OCI-LY7 (cell line): ENCODE results near the gene ERI3. TPM values are rescaled to one million over a fixed set of nuclear protein-coding genes. Genes with fewer than 3 reads are reported as not detected.

ENCODE experiments used
- BruUV-seq: library from RNA; stranded (reverse); fragments of 400-500 nt; replicated peaks from 2 replicates; lab custom pipeline; 2021; lab: Mats Ljungman, UMichigan
- CTCF ChIA-PET: fragments of 300-600 bp; sonication (Branson Sonifier 250); formaldehyde crosslinking; loops from one replicate; lab custom pipeline; 2022; ENCODE audit warnings: antibody characterized with exemption; ENCODE audit not compliant: unreplicated experiment; lab: Charles Lee
- POLR2A ChIA-PET: fragments of 300-600 bp; sonication (Branson Sonifier 250); formaldehyde crosslinking; loops from one replicate; lab custom pipeline; 2022; ENCODE audit warnings: antibody characterized with exemption; lab: Charles Lee
- DNase-seq: peaks from one replicate; pipeline ENCODE4 v3.0.0-alpha.2; 2015; ENCODE audit warnings: low spot score
- H2AFZ ChIP-seq: fragments of 200-600 bp; sonication (generic), shearing (Covaris generic); 2 replicates; pipeline ENCODE4 v1.6.1; 2014; ENCODE audit warnings: mild to moderate bottlenecking, antibody characterized with exemption, low read length, moderate library complexity
- H3K27ac ChIP-seq: fragments of 200-600 bp; sonication (generic); 2 replicates; pipeline ENCODE4 v1.5.1; 2014; ENCODE audit warnings: mixed run types, low read depth, mild to moderate bottlenecking, moderate library complexity, low read length, inconsistent platforms; ENCODE audit not compliant: poor library complexity, severe bottlenecking
- H3K36me3 ChIP-seq: fragments of 200-600 bp; sonication (generic); 2 replicates; pipeline ENCODE4 v1.6.1; 2014; ENCODE audit warnings: mild to moderate bottlenecking, antibody characterized with exemption, low read length, moderate library complexity, mixed read lengths; ENCODE audit not compliant: insufficient read depth
- H3K4me1 ChIP-seq: fragments of 200-600 bp; sonication (generic); 2 replicates; pipeline ENCODE4 v1.5.1; 2014; ENCODE audit warnings: mild to moderate bottlenecking, low read length; ENCODE audit not compliant: insufficient read depth, poor library complexity, severe bottlenecking
- H3K4me2 ChIP-seq: fragments of 200-600 bp; sonication (generic); 2 replicates; pipeline ENCODE4 v1.6.1; 2014; ENCODE audit warnings: mild to moderate bottlenecking, low read length
- H3K4me3 ChIP-seq: fragments of 200-600 bp; sonication (generic); 2 replicates; pipeline ENCODE4 v1.5.1; 2014; ENCODE audit warnings: mild to moderate bottlenecking, low read depth, low read length; ENCODE audit not compliant: poor library complexity, severe bottlenecking
- H3K79me2 ChIP-seq: fragments of 200-600 bp; sonication (generic); 2 replicates; pipeline ENCODE4 v1.6.1; 2016; ENCODE audit warnings: low read depth, mild to moderate bottlenecking, low read length, moderate library complexity, mixed read lengths; ENCODE audit not compliant: insufficient read depth
- H3K9me2 ChIP-seq: fragments of 200-600 bp; sonication (generic); 2 replicates; pipeline ENCODE4 v1.6.1; 2016; ENCODE audit warnings: mild to moderate bottlenecking, low read length, mixed read lengths; ENCODE audit not compliant: insufficient read depth
- H3K9me3 ChIP-seq: fragments of 200-600 bp; sonication (generic); 2 replicates; pipeline ENCODE4 v1.6.1; 2014; ENCODE audit warnings: mild to moderate bottlenecking, mixed run types, low read length, mixed read lengths
- H4K20me1 ChIP-seq: fragments of 200-600 bp; sonication (generic); 2 replicates; pipeline ENCODE4 v1.6.1; 2014; ENCODE audit warnings: mild to moderate bottlenecking, antibody characterized with exemption, low read length, moderate library complexity, mixed read lengths; ENCODE audit not compliant: insufficient read depth
- CTCF ChIP-seq: fragments of 200-600 bp; sonication (generic); conservative IDR thresholded peaks from 2 replicates; pipeline ENCODE4 v1.5.1; 2014; ENCODE audit warnings: mild to moderate bottlenecking, antibody characterized with exemption, low read length, moderate library complexity, mixed read lengths
- EZH2phosphoT487 ChIP-seq: fragments of 200-600 bp; sonication (generic); IDR thresholded peaks from 2 replicates; pipeline ENCODE4 v1.6.1; 2018; ENCODE audit warnings: low read depth, borderline replicate concordance, mild to moderate bottlenecking, mixed run types, antibody characterized with exemption, low read length, moderate library complexity, mixed read lengths
- intact Hi-C: fragments of 100-400 bp; cut with micrococcal nuclease; formaldehyde crosslinking; loops from one replicate; pipeline ENCODE4 v1.10.0; 2022; ENCODE audit not compliant: unreplicated experiment
- total RNA-seq, 2 experiments: library from RNA; depleted of rRNA in 1 of 2; stranded (reverse); fragments of >200 nt in 1 of 2; shearing (Covaris generic) in 1 of 2; gene quantifications; 2 replicates each; pipeline ENCODE4 v1.2.3, GENCODE V29; 2014 to 2022

The ERI3 gene
- total RNA-seq, 2 experiments from 2014 or later: 46.5 to 47.4 TPM

- Histone ChIP-seq H3K9me2 (no peaks in the 10 kb centered on the region), H3K4me1 (peaks cover 14% of the 10 kb centered on the region), H4K20me1 (no peaks in the 10 kb centered on the region), H2AFZ (peak overlapping the region; percentile 74; the same call in 1 of the 2 replicates), H3K36me3 (no peaks in the 10 kb centered on the region), H3K27ac (no peak overlapping the region), H3K4me3 (peak overlapping the region; percentile 83), H3K9me3 (no peaks in the 10 kb centered on the region), H3K4me2 (peak overlapping the region; percentile 93), H3K79me2 (peaks cover 14% of the 10 kb centered on the region; the same call in 1 of the 2 replicates)
- intact Hi-C loops: no loop called here
- ChIA-PET POLR2A (no interaction called here), CTCF (no interaction called here)
- BruUV-seq: TSS peak; percentile 66
- DNase-seq: no peak
- TF ChIP-seq CTCF (no peak), EZH2phosphoT487 (no peak)
Observed at GRCh38 chr1:44354268-44354839, 703 bp downstream of the ERI3 start.

GRCh38 chr1:44353604-44354003 is 1.5 kb downstream of the ERI3 start:
- ChIA-PET POLR2A (no interaction called here), CTCF (no interaction called here)
- Histone ChIP-seq H3K9me2 (no peaks in the 10 kb centered on the region), H3K36me3 (no peaks in the 10 kb centered on the region), H2AFZ (no peak overlapping the region), H3K79me2 (peaks cover 14% of the 10 kb centered on the region; the same call in 1 of the 2 replicates), H3K9me3 (no peaks in the 10 kb centered on the region), H4K20me1 (no peaks in the 10 kb centered on the region), H3K4me2 (peak overlapping the region; percentile 93), H3K4me3 (no peak overlapping the region), H3K27ac (no peak overlapping the region), H3K4me1 (peaks cover 14% of the 10 kb centered on the region)
- intact Hi-C loops: no loop called here
- TF ChIP-seq CTCF: no peak
- TF ChIP-seq EZH2phosphoT487: no peak
- no TSS peak for BruUV-seq
- no peak for DNase-seq

- H3K9me2 ChIP-seq: no peaks in the 10 kb centered on the region
- BruUV-seq: no TSS peak
- H3K9me3 ChIP-seq: no peaks in the 10 kb centered on the region
- no peak overlapping the region for H3K27ac ChIP-seq
- no peak for TF ChIP-seq EZH2phosphoT487
- TF ChIP-seq CTCF: no peak
- DNase-seq: no peak
- no peaks in the 10 kb centered on the region for H4K20me1 ChIP-seq
- no peaks in the 10 kb centered on the region for H3K36me3 ChIP-seq
- H2AFZ ChIP-seq: no peak overlapping the region
- intact Hi-C loops: no loop called here
- POLR2A ChIA-PET: interaction anchor here (0.7 to 0.9 kb wide), 2 partner anchors 32 to 326 kb away, joined by 3 to 6 read pairs; no protein-coding TSS in a partner anchor
- peaks cover 14% of the 10 kb centered on the region; the same call in 1 of the 2 replicates for H3K79me2 ChIP-seq
- H3K4me2 ChIP-seq: no peak overlapping the region
- H3K4me1 ChIP-seq: peaks cover 14% of the 10 kb centered on the region
- CTCF ChIA-PET: no interaction called here
- H3K4me3 ChIP-seq: no peak overlapping the region
Observed at GRCh38 chr1:44351289-44351688, 3.8 kb downstream of the ERI3 start.
